Kidney (tissue), 14 donors: ENCODE measurements around the gene NOX5. TPM values are rescaled to one million over a fixed set of nuclear protein-coding genes. Genes with fewer than 3 reads are reported as not detected.
A peak's percentile ranks its signal among the peaks of the same experiment; 100 is the strongest.

Experiments used
- DNase-seq, 5 donors: peaks; one replicate each; pipeline ENCODE4 v3.0.0-alpha.2; 2013 to 2020
- FAIRE-seq: peaks from 2 replicates; lab custom pipeline; 2012; peaks lifted over from hg19 to GRCh38; lab: Jason Lieb, UNC
- H3K27ac ChIP-seq, 2 donors: one replicate each; pipeline ENCODE4 v1.7.0; 2013; ENCODE audit warnings: low read depth in 2 of 2, low read length in 2 of 2, inconsistent platforms in 1 of 2
- H3K27me3 ChIP-seq: one replicate; pipeline ENCODE4 v1.7.1; 2013; ENCODE audit warnings: low read length, inconsistent platforms; ENCODE audit not compliant: control insufficient read depth, insufficient read depth
- H3K36me3 ChIP-seq, 3 donors: one replicate each; pipeline versions ENCODE4 v1.7.0 to v1.7.1; 2013; ENCODE audit warnings: low read length in 3 of 3, control low read depth in 1 of 3, inconsistent platforms in 1 of 3; ENCODE audit not compliant: insufficient read depth in 3 of 3, control insufficient read depth in 2 of 3
- H3K4me1 ChIP-seq, 3 donors: one replicate each; pipeline versions ENCODE4 v1.7.0 to v1.7.1; 2013; ENCODE audit warnings: low read length in 3 of 3, inconsistent platforms in 1 of 3, low read depth in 1 of 3; ENCODE audit not compliant: control insufficient read depth in 2 of 3, insufficient read depth in 2 of 3
- H3K4me3 ChIP-seq, 3 donors: one replicate each; pipeline versions ENCODE4 v1.7.0 to v1.8.1; 2013; ENCODE audit warnings: low read length in 3 of 3, control low read depth in 1 of 3, inconsistent platforms in 1 of 3
- H3K9ac ChIP-seq, 3 donors: one replicate each; pipeline versions ENCODE4 v1.7.0 to v1.7.1; 2013; ENCODE audit warnings: low read length in 3 of 3, control low read depth in 1 of 3, inconsistent platforms in 1 of 3
- H3K9me3 ChIP-seq, 3 donors: one replicate each; pipeline versions ENCODE4 v1.7.0 to v1.7.1; 2013; ENCODE audit warnings: low read length in 3 of 3, control low read depth in 1 of 3, inconsistent platforms in 1 of 3; ENCODE audit not compliant: control insufficient read depth in 2 of 3, insufficient read depth in 1 of 3
- CTCF ChIP-seq: IDR thresholded peaks from 3 replicates; pipeline ENCODE4 v1.5.1; 2012; ENCODE audit warnings: mild to moderate bottlenecking, moderate library complexity, borderline replicate concordance; ENCODE audit not compliant: insufficient read depth; ENCODE audit errors: extremely low read depth
- intact Hi-C: fragments of 100-400 bp; cut with DNase I; formaldehyde crosslinking; loops from one replicate; pipeline ENCODE4 v1.11.1; 2022
- polyA plus RNA-seq: library from polyadenylated mRNA; stranded (reverse); fragments of 350-450 nt; fragmentation: Illumina TruSeq; extraction: RNeasy Lipid Tissue Mini Kit (QIAGEN cat#74804); gene quantifications from one replicate; pipeline ENCODE4 v1.2.3, GENCODE V29; 2014; ENCODE audit warnings: low read depth, low replicate concordance; ENCODE audit not compliant: insufficient read depth
- total RNA-seq: library from RNA; stranded (reverse); fragmentation: NEBNext Ultra II Directional; extraction: Animal tissue kit (Norgen Biotek cat#: 25700); gene quantifications from one replicate; pipeline ENCODE4 v1.2.1, GENCODE V29; 2021
- donor health status: control.
- donor health status: control.
- donor health status: control.
- donor health status: control.
- donor health status: control.
- donor health status: DM: yes; HTN: yes; CAD: no.
- donor health status: Normal renal cell carcinoma (clear cell type).

Gene NOX5
- total and polyA plus RNA-seq, 2 donors from 2014 or later = 0.19 to 0.60 TPM

GRCh38 chr15:69031013-69032001 lies 16.8 kb downstream of the NOX5 start:
- intact Hi-C loops = no loop called here
- H3K9me3 ChIP-seq = no peaks in the 10 kb centered on the region
- peak overlapping the region in 2 of 3 donors; percentile 40 for H3K4me3 ChIP-seq
- FAIRE-seq (no peak), DNase-seq (peak; percentile 63 to 84 (median 70))
- no peaks in the 10 kb centered on the region for H3K36me3 ChIP-seq
- TF ChIP-seq CTCF = peak; percentile 34
- H3K27me3 ChIP-seq = no peaks in the 10 kb centered on the region
- peaks cover 0 to 5% (median 3%) of the 10 kb centered on the region in 3 donors for H3K4me1 ChIP-seq
- H3K9ac ChIP-seq = no peak overlapping the region
- H3K27ac ChIP-seq = no peak overlapping the region

GRCh38 chr15:69032031-69032430 lies 17.5 kb downstream of the NOX5 start:
- intact Hi-C loops = no loop called here
- no peak for FAIRE-seq
- Histone ChIP-seq H3K36me3 (no peaks in the 10 kb centered on the region), H3K4me1 (peaks cover 0 to 5% (median 3%) of the 10 kb centered on the region in 3 donors), H3K27me3 (no peaks in the 10 kb centered on the region), H3K27ac (no peak overlapping the region), H3K4me3 (peak overlapping the region in 2 of 3 donors; percentile 2 to 40), H3K9me3 (no peaks in the 10 kb centered on the region), H3K9ac (no peak overlapping the region)
- TF ChIP-seq CTCF = no peak
- DNase-seq = peak in 1 of 5 donors; percentile 19

- no peak for TF ChIP-seq CTCF
- Histone ChIP-seq H3K9me3 (no peaks in the 10 kb centered on the region), H3K4me1 (peaks cover 0 to 5% (median 3%) of the 10 kb centered on the region in 3 donors), H3K4me3 (no peak overlapping the region), H3K27ac (no peak overlapping the region), H3K27me3 (no peaks in the 10 kb centered on the region), H3K36me3 (no peaks in the 10 kb centered on the region), H3K9ac (no peak overlapping the region)
- FAIRE-seq (no peak), DNase-seq (peak in 1 of 5 donors; percentile 4)
- intact Hi-C loops = no loop called here
Measured at GRCh38 chr15:69032703-69033373, 18.3 kb downstream of the NOX5 start.
